GM10266 (cell line): Measurements from ENCODE around the gene HLA-B.
"Not testable (repeated sequence)": the region's sequence is repeated elsewhere in the genome, so short reads cannot be mapped to it uniquely, and the experiment has no call there.

Source experiments
- DNase-seq: peaks from one replicate; pipeline ENCODE4 v3.0.0; 2012; ENCODE audit errors: extremely low spot score
- TF ChIP-seq, protein P1 (sequence below): IDR thresholded peaks from 2 replicates; pipeline ENCODE4 v1.5.1; 2012; ENCODE audit warnings: mild to moderate bottlenecking, low read depth; ENCODE audit not compliant: control insufficient read depth, insufficient read depth; ENCODE audit errors: missing control alignments

Gene HLA-B

DNA sequence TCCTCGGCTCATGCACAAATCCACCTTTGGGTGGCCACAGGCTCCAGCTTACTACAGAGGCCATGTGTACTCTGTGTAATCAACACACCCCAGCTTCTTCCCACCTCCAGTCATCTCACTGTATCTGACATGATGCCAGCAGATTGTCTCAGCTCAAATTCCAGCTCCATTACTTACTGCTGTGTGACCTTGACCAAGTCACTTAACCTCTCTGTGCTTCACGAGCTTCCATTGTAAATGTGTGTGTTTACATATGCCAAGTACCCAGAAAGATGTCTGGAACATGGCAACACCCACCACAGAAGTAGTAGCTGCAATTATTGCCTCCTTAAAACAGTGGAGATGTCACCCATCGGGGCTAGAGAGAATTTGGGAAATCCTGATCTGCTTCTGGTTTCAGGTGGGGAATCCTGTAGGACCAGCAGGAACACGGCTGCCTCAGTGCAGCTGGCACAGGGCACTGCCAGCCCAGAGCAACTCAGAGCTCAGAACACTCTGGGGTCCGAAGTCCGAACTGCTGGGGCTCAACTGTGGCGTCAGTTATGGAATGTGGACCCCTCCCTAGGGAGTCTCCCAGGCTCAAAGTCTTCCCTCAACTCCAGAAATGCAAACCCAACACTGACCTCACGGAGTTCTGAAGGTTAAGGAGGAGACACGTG is 21.2 kb upstream of the HLA-B start:
- TF ChIP-seq, protein P1, sequence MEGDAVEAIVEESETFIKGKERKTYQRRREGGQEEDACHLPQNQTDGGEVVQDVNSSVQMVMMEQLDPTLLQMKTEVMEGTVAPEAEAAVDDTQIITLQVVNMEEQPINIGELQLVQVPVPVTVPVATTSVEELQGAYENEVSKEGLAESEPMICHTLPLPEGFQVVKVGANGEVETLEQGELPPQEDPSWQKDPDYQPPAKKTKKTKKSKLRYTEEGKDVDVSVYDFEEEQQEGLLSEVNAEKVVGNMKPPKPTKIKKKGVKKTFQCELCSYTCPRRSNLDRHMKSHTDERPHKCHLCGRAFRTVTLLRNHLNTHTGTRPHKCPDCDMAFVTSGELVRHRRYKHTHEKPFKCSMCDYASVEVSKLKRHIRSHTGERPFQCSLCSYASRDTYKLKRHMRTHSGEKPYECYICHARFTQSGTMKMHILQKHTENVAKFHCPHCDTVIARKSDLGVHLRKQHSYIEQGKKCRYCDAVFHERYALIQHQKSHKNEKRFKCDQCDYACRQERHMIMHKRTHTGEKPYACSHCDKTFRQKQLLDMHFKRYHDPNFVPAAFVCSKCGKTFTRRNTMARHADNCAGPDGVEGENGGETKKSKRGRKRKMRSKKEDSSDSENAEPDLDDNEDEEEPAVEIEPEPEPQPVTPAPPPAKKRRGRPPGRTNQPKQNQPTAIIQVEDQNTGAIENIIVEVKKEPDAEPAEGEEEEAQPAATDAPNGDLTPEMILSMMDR, result no peak
- DNase-seq, result no peak

DNA sequence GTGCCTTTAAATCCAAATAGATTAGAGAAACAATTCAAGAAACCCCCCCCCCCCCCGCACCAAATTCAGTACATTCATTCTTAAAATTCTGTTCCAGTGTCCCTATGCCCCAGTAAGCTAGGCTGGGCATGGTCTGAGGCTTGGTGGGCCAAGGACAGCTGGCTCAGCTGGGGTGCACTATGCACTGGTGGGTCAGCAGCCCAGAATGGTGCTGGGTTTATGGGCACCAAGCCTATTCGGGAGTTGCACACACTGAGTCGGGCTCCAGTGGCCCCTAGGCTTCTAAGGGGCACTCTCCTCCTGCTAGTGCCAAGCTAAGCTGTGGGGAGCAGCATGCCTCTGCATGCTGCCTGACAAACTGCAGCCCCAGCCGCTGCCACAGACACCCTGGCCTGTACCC is 20.1 kb upstream of the HLA-B start:
- no peak for DNase-seq
- TF ChIP-seq, protein P1, result no peak

DNA sequence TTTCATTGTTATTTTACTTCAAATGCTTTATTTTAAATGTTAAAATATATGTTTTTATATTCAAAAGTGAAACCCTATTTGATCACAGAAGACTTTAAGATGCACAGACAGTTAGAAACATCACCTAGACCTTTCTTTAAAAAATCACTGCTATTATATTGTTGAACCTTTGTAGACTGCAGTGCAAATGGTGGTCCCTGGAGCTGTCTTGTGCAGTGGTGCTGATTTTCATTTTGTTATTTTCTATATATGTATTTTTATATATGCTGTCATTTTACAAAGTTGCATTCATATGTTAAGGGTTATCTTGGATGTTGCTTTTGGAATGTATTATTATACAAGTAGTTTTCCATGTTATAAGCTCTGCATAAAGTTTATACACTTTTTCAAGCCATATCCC is 18.7 kb upstream of the HLA-B start:
- no peak for DNase-seq

DNA sequence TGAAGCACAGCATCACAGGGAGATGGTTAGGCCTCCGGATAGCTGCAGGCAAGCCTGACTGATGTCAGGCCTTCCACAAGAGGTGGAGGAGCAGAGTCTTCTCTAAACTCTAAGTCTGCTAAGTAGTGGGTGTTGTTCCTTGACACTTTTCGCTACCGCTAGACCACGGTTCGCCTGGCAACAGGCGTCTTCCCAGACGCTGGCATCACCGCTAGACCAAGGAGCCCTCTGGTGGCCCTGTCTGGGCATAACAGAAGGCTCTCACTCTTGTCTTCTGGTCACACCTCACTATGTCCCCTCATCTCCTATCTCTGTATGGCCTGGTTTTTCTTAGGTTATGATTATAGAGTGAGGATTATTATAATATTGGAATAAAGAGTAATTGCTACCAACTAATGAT is 17.1 kb upstream of the HLA-B start:
- DNase-seq, result not testable (repeated sequence)

More for the DNA sequence above, 18.7 kb upstream of the HLA-B start:
- TF ChIP-seq, protein P1, result no peak

DNA sequence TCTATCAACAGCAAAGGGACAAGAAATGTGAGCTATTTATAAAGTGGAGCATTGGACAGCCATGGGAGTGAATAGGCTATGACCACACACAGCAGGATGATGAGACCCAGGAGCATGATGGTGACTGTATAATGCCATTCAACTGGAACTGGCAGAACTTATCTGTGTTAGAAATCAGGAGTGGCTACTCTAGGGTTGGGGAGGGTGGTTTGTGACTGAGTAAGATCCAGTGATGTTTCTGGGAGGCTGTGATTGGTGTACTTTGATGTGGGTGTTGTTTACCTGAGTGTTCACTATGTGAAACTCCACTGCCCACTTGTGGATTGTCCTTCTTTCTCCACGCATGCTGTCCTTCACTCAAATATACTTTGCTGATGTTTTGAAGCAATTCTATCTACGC is 11.5 kb upstream of the HLA-B start:
- DNase-seq, result no peak
- TF ChIP-seq, protein P1, result no peak

DNA sequence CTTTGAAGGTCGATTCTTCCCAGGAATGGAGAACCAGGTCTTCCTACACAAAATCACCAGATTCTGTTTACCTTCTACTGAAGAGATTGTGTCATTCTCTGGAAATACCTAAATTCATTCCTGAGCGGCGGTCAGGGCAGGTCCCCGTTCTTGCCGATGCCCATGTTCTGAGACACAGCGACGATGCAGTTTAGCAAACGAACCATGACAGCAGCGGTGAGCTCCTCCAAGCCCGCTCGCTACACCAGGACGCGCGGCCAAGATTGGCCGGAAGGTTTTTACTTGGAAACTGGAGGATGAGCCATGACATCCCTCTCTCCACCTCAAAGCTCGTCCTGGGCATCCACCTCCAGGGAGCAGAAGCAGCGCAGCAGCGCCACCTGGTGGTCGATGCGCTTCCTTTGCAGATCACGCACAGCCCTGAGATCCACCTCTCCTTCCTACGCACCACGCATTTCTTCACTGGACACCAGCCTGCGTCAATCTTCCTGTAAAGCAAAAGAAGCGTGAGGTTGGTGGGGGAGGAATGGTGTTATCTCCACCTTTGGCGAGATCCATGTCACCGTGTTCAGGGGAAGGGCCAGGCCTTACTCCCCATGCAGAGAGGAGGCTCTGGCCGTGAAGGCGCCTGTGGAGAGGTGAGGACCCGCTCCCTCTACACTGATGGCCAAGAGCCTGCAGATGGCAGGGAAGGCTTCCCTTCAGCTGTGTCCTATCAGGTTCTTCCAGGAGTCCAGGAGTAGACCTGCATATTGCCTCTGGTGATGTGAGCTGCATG is 9.9 kb upstream of the HLA-B start:
- peak; percentile 74 for DNase-seq
- TF ChIP-seq, protein P1, result peak; percentile 87

DNA sequence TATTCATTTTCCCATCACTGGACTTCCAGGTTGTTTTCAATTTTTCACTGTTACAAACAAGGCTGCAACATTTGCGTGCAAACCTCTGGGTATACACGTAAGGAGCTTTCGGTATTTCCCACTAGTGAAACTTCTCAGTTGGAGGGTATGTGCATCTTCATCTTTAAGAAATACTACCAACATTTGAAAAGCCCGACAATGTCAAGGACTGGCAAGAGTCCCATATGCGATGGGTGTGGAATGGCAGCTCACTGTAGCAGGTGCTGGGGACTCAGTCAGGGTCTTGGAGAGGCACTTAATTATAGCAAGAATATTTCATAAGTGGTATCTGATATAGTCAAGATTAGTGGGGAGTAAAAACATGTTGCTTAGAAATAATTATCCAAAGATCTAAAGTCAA is 8.9 kb upstream of the HLA-B start:
- DNase-seq, result no peak
- TF ChIP-seq, protein P1, result no peak
